Gastroesophageal sphincter (tissue), 3 donors: Measurements from ENCODE around the gene HHAT.

Source experiments
- CTCF ChIP-seq, 4 experiments: fragments of 200-600 bp in 2 of 4; fragments of 450-650 bp in 2 of 4; sonication (generic) in 1 of 4; IDR thresholded peaks; one replicate each; pipeline ENCODE4 v1.5.1; 2017 to 2019; ENCODE audit warnings: antibody characterized with exemption in 4 of 4, mild to moderate bottlenecking in 2 of 4, moderate library complexity in 2 of 4
- EP300 ChIP-seq: sonication (generic); formaldehyde crosslinking; IDR thresholded peaks from one replicate; pipeline ENCODE4 v1.6.1; 2017; ENCODE audit warnings: antibody characterized with exemption, mild to moderate bottlenecking
- POLR2A ChIP-seq, 2 donors: fragments of 450-650 bp; IDR thresholded peaks; one replicate each; pipeline ENCODE4 v1.6.1; 2017; ENCODE audit warnings: antibody characterized with exemption in 2 of 2, mild to moderate bottlenecking in 2 of 2, moderate library complexity in 1 of 2
- POLR2AphosphoS5 ChIP-seq: sonication (generic); formaldehyde crosslinking; IDR thresholded peaks from one replicate; pipeline ENCODE4 v1.6.1; 2017; ENCODE audit warnings: antibody characterized with exemption

GRCh38 chr1:210516697-210517459 is 188.2 kb downstream of the HHAT start:
- TF ChIP-seq CTCF (IDR thresholded peaks at IDR 0.05) (no peak), EP300 (no peak), POLR2A (IDR thresholded peaks at IDR 0.05) (no peak), POLR2AphosphoS5 (no peak)
